A549 (cell line): ENCODE data around the gene FAM151B. TPM values are rescaled to one million over a fixed set of nuclear protein-coding genes. Genes with fewer than 3 reads are reported as not detected.
"Not testable (repeated sequence)": the region's sequence is repeated elsewhere in the genome, so short reads cannot be mapped to it uniquely, and the experiment has no call there.

Experiments
- ATAC-seq, 2 experiments: fragments of 200-7000 bp in 1 of 2; fragments of >200 bp in 1 of 2; cut with Nextera tagmentation in 1 of 2; cut with Tn5 transposase in 1 of 2; 3 replicates each; pipeline versions ENCODE4 v1.8.0 to v1.9.1; 2018 to 2020; ENCODE audit warnings: mild to moderate bottlenecking in 1 of 2, moderate library complexity in 1 of 2
- CTCF ChIA-PET: fragments of 300-600 bp; sonication (Branson Sonifier 250); formaldehyde crosslinking; extraction: SDS; loops from one replicate; lab custom pipeline; 2021; ENCODE audit warnings: antibody characterized with exemption, inconsistent platforms; lab: Yijun Ruan, JAX
- POLR2A ChIA-PET: fragments of 350-600 bp; formaldehyde crosslinking; extraction: SDS; loops from one replicate; lab custom pipeline; 2021; ENCODE audit warnings: antibody characterized with exemption, inconsistent platforms; lab: Yijun Ruan, JAX
- DNase-seq, 2 experiments: peaks; one replicate each; pipeline versions ENCODE4 v3.0.0 to v3.0.0-alpha.2; 2011 to 2016; ENCODE audit warnings: low read depth in 1 of 2, low spot score in 1 of 2
- FAIRE-seq: peaks from 2 replicates; lab custom pipeline; 2011; peaks lifted over from hg19 to GRCh38; lab: Jason Lieb, UNC
- H3K27ac ChIP-seq, 2 experiments: fragments of >200 bp; sonication (Bioruptor Twin); formaldehyde crosslinking; 3 replicates each; pipeline ENCODE4 v1.5.1; 2016 to 2017
- H3K4me1 ChIP-seq: fragments of >200 bp; sonication (Bioruptor Twin); formaldehyde crosslinking; 3 replicates; pipeline ENCODE4 v1.6.1; 2016
- H3K4me2 ChIP-seq: fragments of >200 bp; sonication (Bioruptor Twin); formaldehyde crosslinking; 3 replicates; pipeline ENCODE4 v1.6.1; 2016
- H3K4me3 ChIP-seq: fragments of >200 bp; sonication (Bioruptor Twin); formaldehyde crosslinking; 3 replicates; pipeline ENCODE4 v1.5.1; 2016
- H3K9me3 ChIP-seq: fragments of >200 bp; sonication (Bioruptor Twin); formaldehyde crosslinking; 3 replicates; pipeline ENCODE4 v1.6.1; 2016
- CBX2 ChIP-seq: fragments of 200-600 bp; sonication (generic); IDR thresholded peaks from 2 replicates; pipeline ENCODE4 v1.6.1; 2016; ENCODE audit warnings: low read depth, mild to moderate bottlenecking, borderline replicate concordance
- FOSL2 ChIP-seq, 2 experiments: fragments of 450-650 bp in 1 of 2; fragments of >200 bp in 1 of 2; sonication (Bioruptor Twin) in 1 of 2; formaldehyde crosslinking; IDR thresholded peaks; 2 replicates each; pipeline versions ENCODE4 v1.5.0 to v1.6.1; 2016 to 2020; ENCODE audit warnings: mild to moderate bottlenecking in 1 of 2, moderate library complexity in 1 of 2
- FOXS1 ChIP-seq: fragments of 250-450 bp; sonication (Bioruptor Pico); IDR thresholded peaks from 2 replicates; pipeline ENCODE4 v1.5.0; 2020; ENCODE audit warnings: mild to moderate bottlenecking, moderate library complexity
- HEYL ChIP-seq: fragments of 250-450 bp; sonication (Bioruptor Pico); IDR thresholded peaks from 2 replicates; pipeline ENCODE4 v1.8.0; 2021; ENCODE audit warnings: mild to moderate bottlenecking, moderate library complexity
- HOXB13 ChIP-seq: fragments of 250-450 bp; sonication (Bioruptor Pico); IDR thresholded peaks from 2 replicates; pipeline ENCODE4 v1.5.0; 2020; ENCODE audit warnings: low read depth, mild to moderate bottlenecking, moderate library complexity
- HOXB5 ChIP-seq: fragments of 250-450 bp; sonication (Bioruptor Pico); IDR thresholded peaks from 2 replicates; pipeline ENCODE4 v1.5.0; 2020; ENCODE audit warnings: mild to moderate bottlenecking, moderate library complexity
- MAZ ChIP-seq: fragments of 150-350 bp; IDR thresholded peaks from 2 replicates; pipeline ENCODE4 v1.6.1; 2014; ENCODE audit warnings: antibody characterized with exemption, low read depth, low read length, borderline replicate concordance
- MYC ChIP-seq: IDR thresholded peaks from 2 replicates; pipeline ENCODE4 v1.6.1; 2012; ENCODE audit warnings: mild to moderate bottlenecking, inconsistent platforms, low read length, improper control_type of control experiment, borderline replicate concordance
- PHF8 ChIP-seq: fragments of 200-600 bp; sonication (generic); IDR thresholded peaks from 2 replicates; pipeline ENCODE4 v1.6.1; 2016; ENCODE audit warnings: low read depth, mild to moderate bottlenecking, antibody characterized with exemption, moderate library complexity, borderline replicate concordance
- RAD21 ChIP-seq, 2 experiments: fragments of >200 bp in 1 of 2; sonication (Bioruptor Twin) in 1 of 2; formaldehyde crosslinking in 1 of 2; IDR thresholded peaks in 1 of 2; conservative IDR thresholded peaks in 1 of 2; 2 replicates in 1 of 2; 3 replicates in 1 of 2; pipeline ENCODE4 v1.6.1; 2012 to 2018; ENCODE audit warnings: inconsistent platforms in 1 of 2
- RARB ChIP-seq: fragments of 250-450 bp; sonication (Bioruptor Pico); IDR thresholded peaks from 2 replicates; pipeline ENCODE4 v1.8.0; 2021; ENCODE audit warnings: mild to moderate bottlenecking, moderate library complexity
- RCOR1 ChIP-seq: fragments of 150-350 bp; IDR thresholded peaks from 2 replicates; pipeline ENCODE4 v1.6.1; 2014; ENCODE audit warnings: antibody characterized with exemption, low read length, low read depth
- REST ChIP-seq: fragments of 200-600 bp; sonication (generic); IDR thresholded peaks from 2 replicates; pipeline ENCODE4 v1.6.1; 2016; ENCODE audit warnings: antibody characterized with exemption, mild to moderate bottlenecking, moderate library complexity
- RFX5 ChIP-seq: fragments of 450-650 bp; IDR thresholded peaks from 2 replicates; pipeline ENCODE4 v1.7.1; 2014; ENCODE audit warnings: antibody characterized with exemption, mild to moderate bottlenecking, moderate library complexity
- RNF2 ChIP-seq: fragments of 200-600 bp; sonication (generic); IDR thresholded peaks from 2 replicates; pipeline ENCODE4 v1.6.1; 2016; ENCODE audit warnings: low read depth, mild to moderate bottlenecking, antibody characterized with exemption, moderate library complexity, borderline replicate concordance
- SMC3 ChIP-seq: fragments of >200 bp; sonication (Bioruptor Twin); formaldehyde crosslinking; IDR thresholded peaks from 3 replicates; pipeline ENCODE4 v1.6.1; 2018; ENCODE audit warnings: inconsistent platforms
- SREBF2 ChIP-seq: fragments of 450-650 bp; IDR thresholded peaks from 2 replicates; pipeline ENCODE4 v1.6.1; 2014; ENCODE audit warnings: mild to moderate bottlenecking, moderate library complexity
- ZC3H11A ChIP-seq: fragments of 450-650 bp; IDR thresholded peaks from 2 replicates; pipeline ENCODE4 v1.6.1; 2014; ENCODE audit warnings: antibody characterized with exemption, mild to moderate bottlenecking
- ZFP36 ChIP-seq: fragments of 450-650 bp; IDR thresholded peaks from 2 replicates; pipeline ENCODE4 v1.6.1; 2014; ENCODE audit warnings: borderline replicate concordance; ENCODE audit not compliant: partially characterized antibody
- WGBS: methylation state at CpG from one replicate; pipeline ENCODE4 v1.1.6; 2017; ENCODE audit errors: missing lambda C conversion rate; 5-methylcytosine and 5-hydroxymethylcytosine counted together
- polyA plus RNA-seq, 4 experiments: library from polyadenylated mRNA; depleted of rRNA in 3 of 4; stranded (reverse); fragments of >200 nt; fragmentation: RNase III in 1 of 4; extraction: RNeasy Plus Mini Kit Qiagen cat#74134 plus additional on column Dnase treatment in 1 of 4; gene quantifications; 2 replicates in 3 of 4; 3 replicates in 1 of 4; pipeline ENCODE4 v1.2.3, GENCODE V29; 2011 to 2017
- TF ChIP-seq, protein P1 (sequence below): fragments of 450-650 bp; IDR thresholded peaks from 2 replicates; pipeline ENCODE4 v1.6.1; 2014; ENCODE audit warnings: antibody characterized with exemption
- TF ChIP-seq, protein P2 (sequence below): fragments of >200 bp; sonication (Bioruptor Twin); formaldehyde crosslinking; IDR thresholded peaks from 3 replicates; pipeline ENCODE4 v1.5.1; 2016
- TF ChIP-seq, protein P3 (sequence below): IDR thresholded peaks from 2 replicates; pipeline ENCODE4 v1.6.1; 2012; ENCODE audit warnings: low read depth, borderline replicate concordance
- TF ChIP-seq, protein P4 (sequence below): fragments of 250-450 bp; sonication (Bioruptor Pico); IDR thresholded peaks from 2 replicates; pipeline ENCODE4 v1.5.0; 2021; ENCODE audit warnings: mild to moderate bottlenecking, moderate library complexity, borderline replicate concordance

FAM151B gene
- polyA plus RNA-seq, 2 of the 4 experiments (the other 2 are of a cell fraction): 2.2 to 3.2 TPM

DNA sequence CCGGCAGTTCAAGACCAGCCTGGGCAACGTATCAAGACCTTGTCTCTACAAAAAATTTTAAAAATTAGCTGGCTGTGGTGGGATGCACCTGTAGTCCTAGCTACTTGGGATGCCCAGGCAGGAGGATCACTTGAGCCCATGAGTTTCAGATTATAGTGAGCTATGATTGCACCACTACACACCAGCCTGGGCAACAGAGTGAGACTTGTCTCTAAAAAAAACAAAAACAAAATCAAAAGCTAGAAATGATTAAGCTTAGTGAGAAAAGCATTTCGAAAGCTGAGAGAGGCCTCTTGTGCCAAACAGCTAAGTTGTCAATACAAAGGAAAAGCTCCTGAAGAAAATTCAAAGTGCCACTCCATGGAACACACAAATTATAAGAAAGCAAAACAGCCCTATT is 4.8 kb downstream of the FAM151B start:
- FAIRE-seq (no peak), DNase-seq (no peak), ATAC-seq (no peak)
- POLR2A ChIA-PET: no interaction called here
- Histone ChIP-seq H3K9me3 (no peaks in the 10 kb centered on the region), H3K4me1 (0 out of 3 replicates have a peak, but pooled peaks cover 8% of the 10 kb centered on the region), H3K4me2 (no peak overlapping the region), H3K27ac (no peak overlapping the region), H3K4me3 (no peak overlapping the region)
- WGBS: 81% methylated on average over 3 of the region's 3 CpGs
- CTCF ChIA-PET: interaction anchor here (1.2 to 1.4 kb wide), 2 partner anchors 10 to 179 kb away, joined by 3 read pairs; no protein-coding TSS in a partner anchor
- TF ChIP-seq REST (no peak), CBX2 (no peak), SREBF2 (no peak), RFX5 (no peak), SMC3 (no peak)
- TF ChIP-seq, protein P1, sequence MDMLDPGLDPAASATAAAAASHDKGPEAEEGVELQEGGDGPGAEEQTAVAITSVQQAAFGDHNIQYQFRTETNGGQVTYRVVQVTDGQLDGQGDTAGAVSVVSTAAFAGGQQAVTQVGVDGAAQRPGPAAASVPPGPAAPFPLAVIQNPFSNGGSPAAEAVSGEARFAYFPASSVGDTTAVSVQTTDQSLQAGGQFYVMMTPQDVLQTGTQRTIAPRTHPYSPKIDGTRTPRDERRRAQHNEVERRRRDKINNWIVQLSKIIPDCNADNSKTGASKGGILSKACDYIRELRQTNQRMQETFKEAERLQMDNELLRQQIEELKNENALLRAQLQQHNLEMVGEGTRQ: no peak

GRCh38 chr5:80493443-80493842 is 5.5 kb downstream of the FAM151B start:
- POLR2A ChIA-PET, DNase-seq, H3K9me3 ChIP-seq, H3K4me1 ChIP-seq, H3K27ac ChIP-seq, FAIRE-seq, H3K4me2 ChIP-seq, H3K4me3 ChIP-seq, ATAC-seq: not testable (repeated sequence)
- CTCF ChIA-PET: interaction anchor here (0.8 to 1.4 kb wide), 3 partner anchors 9 to 179 kb away, joined by 3 read pairs; no protein-coding TSS in a partner anchor
- 83% methylated on average over 7 of the region's 7 CpGs for WGBS

GRCh38 chr5:80495891-80496290 is 8.0 kb downstream of the FAM151B start:
- POLR2A ChIA-PET: no interaction called here
- no peaks in the 10 kb centered on the region for H3K4me1 ChIP-seq
- CTCF ChIA-PET: no interaction called here
- H3K4me3 ChIP-seq: no peak overlapping the region
- no peaks in the 10 kb centered on the region for H3K9me3 ChIP-seq
- no peak for DNase-seq
- no peak overlapping the region for H3K27ac ChIP-seq
- ATAC-seq: no peak
- WGBS: 91% methylated on average over 2 of the region's 2 CpGs
- no peak for FAIRE-seq
- H3K4me2 ChIP-seq: no peak overlapping the region
- TF ChIP-seq CBX2: no peak
- TF ChIP-seq HEYL (CRISPR knock-in tag): no peak
- TF ChIP-seq MYC: no peak
- TF ChIP-seq ZFP36: no peak
- TF ChIP-seq RAD21 (conservative IDR thresholded peaks at IDR 0.05 in 1 of 2, IDR thresholded peaks at IDR 0.05 in 1 of 2): no peak
- TF ChIP-seq ZC3H11A: no peak
- no peak for TF ChIP-seq HOXB5 (CRISPR knock-in tag)
- TF ChIP-seq, protein P2, sequence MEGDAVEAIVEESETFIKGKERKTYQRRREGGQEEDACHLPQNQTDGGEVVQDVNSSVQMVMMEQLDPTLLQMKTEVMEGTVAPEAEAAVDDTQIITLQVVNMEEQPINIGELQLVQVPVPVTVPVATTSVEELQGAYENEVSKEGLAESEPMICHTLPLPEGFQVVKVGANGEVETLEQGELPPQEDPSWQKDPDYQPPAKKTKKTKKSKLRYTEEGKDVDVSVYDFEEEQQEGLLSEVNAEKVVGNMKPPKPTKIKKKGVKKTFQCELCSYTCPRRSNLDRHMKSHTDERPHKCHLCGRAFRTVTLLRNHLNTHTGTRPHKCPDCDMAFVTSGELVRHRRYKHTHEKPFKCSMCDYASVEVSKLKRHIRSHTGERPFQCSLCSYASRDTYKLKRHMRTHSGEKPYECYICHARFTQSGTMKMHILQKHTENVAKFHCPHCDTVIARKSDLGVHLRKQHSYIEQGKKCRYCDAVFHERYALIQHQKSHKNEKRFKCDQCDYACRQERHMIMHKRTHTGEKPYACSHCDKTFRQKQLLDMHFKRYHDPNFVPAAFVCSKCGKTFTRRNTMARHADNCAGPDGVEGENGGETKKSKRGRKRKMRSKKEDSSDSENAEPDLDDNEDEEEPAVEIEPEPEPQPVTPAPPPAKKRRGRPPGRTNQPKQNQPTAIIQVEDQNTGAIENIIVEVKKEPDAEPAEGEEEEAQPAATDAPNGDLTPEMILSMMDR: no peak
- TF ChIP-seq FOSL2 (IDR thresholded peaks at IDR 0.05): no peak
- no peak for TF ChIP-seq FOSL2 (CRISPR knock-in tag; IDR thresholded peaks at IDR 0.05)
- TF ChIP-seq, protein P3, sequence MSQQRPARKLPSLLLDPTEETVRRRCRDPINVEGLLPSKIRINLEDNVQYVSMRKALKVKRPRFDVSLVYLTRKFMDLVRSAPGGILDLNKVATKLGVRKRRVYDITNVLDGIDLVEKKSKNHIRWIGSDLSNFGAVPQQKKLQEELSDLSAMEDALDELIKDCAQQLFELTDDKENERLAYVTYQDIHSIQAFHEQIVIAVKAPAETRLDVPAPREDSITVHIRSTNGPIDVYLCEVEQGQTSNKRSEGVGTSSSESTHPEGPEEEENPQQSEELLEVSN: no peak
- no peak for TF ChIP-seq RNF2
- TF ChIP-seq PHF8: no peak
- no peak for TF ChIP-seq MAZ
- no peak for TF ChIP-seq FOXS1
- no peak for TF ChIP-seq RARB (CRISPR knock-in tag)
- TF ChIP-seq, protein P4, sequence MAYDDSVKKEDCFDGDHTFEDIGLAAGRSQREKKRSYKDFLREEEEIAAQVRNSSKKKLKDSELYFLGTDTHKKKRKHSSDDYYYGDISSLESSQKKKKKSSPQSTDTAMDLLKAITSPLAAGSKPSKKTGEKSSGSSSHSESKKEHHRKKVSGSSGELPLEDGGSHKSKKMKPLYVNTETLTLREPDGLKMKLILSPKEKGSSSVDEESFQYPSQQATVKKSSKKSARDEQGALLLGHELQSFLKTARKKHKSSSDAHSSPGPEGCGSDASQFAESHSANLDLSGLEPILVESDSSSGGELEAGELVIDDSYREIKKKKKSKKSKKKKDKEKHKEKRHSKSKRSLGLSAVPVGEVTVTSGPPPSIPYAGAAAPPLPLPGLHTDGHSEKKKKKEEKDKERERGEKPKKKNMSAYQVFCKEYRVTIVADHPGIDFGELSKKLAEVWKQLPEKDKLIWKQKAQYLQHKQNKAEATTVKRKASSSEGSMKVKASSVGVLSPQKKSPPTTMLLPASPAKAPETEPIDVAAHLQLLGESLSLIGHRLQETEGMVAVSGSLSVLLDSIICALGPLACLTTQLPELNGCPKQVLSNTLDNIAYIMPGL (CRISPR knock-in tag): no peak
- no peak for TF ChIP-seq RCOR1
- no peak for TF ChIP-seq HOXB13 (CRISPR knock-in tag)
- no peak for TF ChIP-seq RFX5
- TF ChIP-seq, all 56 proteins: peak for 0
